HEK293T (cell line): ENCODE data around the gene PRRG1.

Experiments
- ARNT ChIP-seq: fragments of 450-650 bp; IDR thresholded peaks from 2 replicates; pipeline ENCODE4 v1.6.1; 2017; ENCODE audit warnings: mild to moderate bottlenecking
- BHLHE40 ChIP-seq: fragments of 450-650 bp; IDR thresholded peaks from 2 replicates; pipeline ENCODE4 v1.6.1; 2016; ENCODE audit warnings: mild to moderate bottlenecking, moderate library complexity, borderline replicate concordance
- ELF4 ChIP-seq: fragments of 450-650 bp; IDR thresholded peaks from 2 replicates; pipeline ENCODE4 v1.6.1; 2017; ENCODE audit warnings: antibody characterized with exemption
- FOXA1 ChIP-seq: fragments of 450-650 bp; IDR thresholded peaks from 2 replicates; pipeline ENCODE4 v1.6.1; 2016; ENCODE audit warnings: mild to moderate bottlenecking
- FOXK2 ChIP-seq: fragments of 450-650 bp; IDR thresholded peaks from 2 replicates; pipeline ENCODE4 v1.6.1; 2016; ENCODE audit warnings: mild to moderate bottlenecking
- FOXM1 ChIP-seq: fragments of 450-650 bp; IDR thresholded peaks from 2 replicates; pipeline ENCODE4 v1.6.1; 2017; ENCODE audit warnings: mild to moderate bottlenecking, borderline replicate concordance
- L3MBTL2 ChIP-seq: fragments of 450-650 bp; conservative IDR thresholded peaks from 2 replicates; pipeline ENCODE4 v1.6.1; 2016; ENCODE audit warnings: mild to moderate bottlenecking
- NFRKB ChIP-seq: fragments of 450-650 bp; IDR thresholded peaks from 2 replicates; pipeline ENCODE4 v1.6.1; 2016; ENCODE audit warnings: mild to moderate bottlenecking, moderate library complexity
- PKNOX1 ChIP-seq: fragments of 450-650 bp; IDR thresholded peaks from 2 replicates; pipeline ENCODE4 v1.6.1; 2016
- SP1 ChIP-seq: fragments of 450-650 bp; IDR thresholded peaks from 2 replicates; pipeline ENCODE4 v1.6.1; 2017
- SUZ12 ChIP-seq: fragments of 450-650 bp; IDR thresholded peaks from 2 replicates; pipeline ENCODE4 v1.6.1; 2016; ENCODE audit warnings: mild to moderate bottlenecking
- TARDBP ChIP-seq: fragments of 450-650 bp; IDR thresholded peaks from 2 replicates; pipeline ENCODE4 v1.6.1; 2016
- ZNF384 ChIP-seq: fragments of 450-650 bp; IDR thresholded peaks from 2 replicates; pipeline ENCODE4 v1.6.1; 2016

DNA sequence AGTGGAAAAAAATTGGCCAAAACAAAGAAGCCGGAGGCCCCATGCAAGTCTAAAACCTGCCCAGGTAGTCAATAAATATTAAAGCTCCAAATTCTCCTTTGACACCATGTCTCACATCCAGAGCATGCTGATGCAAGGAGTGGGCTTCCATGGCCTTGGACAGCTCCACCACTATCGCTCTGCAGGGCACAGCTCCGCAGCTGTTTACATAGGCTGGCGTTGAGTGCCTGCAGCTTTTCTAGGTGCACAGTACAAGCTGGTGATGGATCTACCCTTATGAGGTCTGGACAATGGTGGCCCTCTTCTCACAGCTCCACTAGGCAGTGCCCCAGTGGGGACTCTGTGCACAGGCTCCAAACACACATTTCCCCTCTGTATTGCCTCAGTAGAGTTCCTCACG is 138.1 kb downstream of the PRRG1 start:
- TF ChIP-seq NFRKB (no peak), ARNT (no peak), FOXM1 (no peak), ELF4 (no peak), PKNOX1 (no peak), TARDBP (no peak), SUZ12 (no peak), FOXA1 (no peak), SP1 (no peak), ZNF384 (no peak), FOXK2 (no peak), L3MBTL2 (no peak), BHLHE40 (no peak)
